NCI-H82 (cell line): ENCODE results near the gene ARNT2.
"Not testable (repeated sequence)": the region's sequence is repeated elsewhere in the genome, so short reads cannot be mapped to it uniquely, and the experiment has no call there.

Experiments
- DNase-seq: peaks from one replicate; lab custom pipeline; 2025; lab: John Stamatoyannopoulos, UW

ARNT2 gene

DNA sequence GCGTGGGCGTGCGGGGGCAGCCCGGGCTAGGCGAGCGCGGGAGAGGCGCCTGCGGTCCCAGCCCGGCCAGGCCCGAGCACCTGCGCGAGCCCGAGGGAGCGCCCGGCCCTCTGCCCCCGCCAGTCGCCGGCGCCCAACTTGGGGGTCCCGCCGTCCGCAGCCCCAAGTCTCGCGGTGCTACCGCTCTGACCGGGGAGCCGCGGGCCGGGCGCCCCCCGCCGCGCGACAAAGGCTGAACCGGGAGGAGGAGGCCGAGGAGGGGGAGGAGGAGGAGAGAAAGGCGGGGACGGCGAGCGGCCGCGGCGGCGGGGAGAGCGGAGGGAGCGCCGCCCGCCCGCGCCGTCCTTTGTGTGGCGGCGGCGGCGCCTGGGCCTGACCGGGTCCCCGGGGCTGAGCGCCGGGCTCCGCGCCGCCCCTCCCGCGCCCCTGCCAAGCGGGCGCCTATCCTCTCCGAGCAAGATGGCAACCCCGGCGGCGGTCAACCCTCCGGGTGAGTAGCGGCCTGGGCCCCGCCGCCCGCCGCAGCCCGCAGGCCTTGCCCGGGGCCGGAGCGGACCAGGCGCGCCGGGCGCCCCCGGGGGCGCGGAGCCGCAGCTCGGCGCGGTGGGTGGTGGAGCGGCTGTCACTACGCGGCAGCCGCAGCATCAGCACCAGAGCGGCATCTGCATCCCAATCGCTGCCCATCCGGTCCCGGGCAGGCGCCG, at the start of gene ARNT2:
TSS of gene ARNT2 (plus strand) at position 326 of the 704 bp plus-strand sequence. CDS start at position 460, 134 bp downstream.
- DNase-seq = peak; percentile 39

DNA sequence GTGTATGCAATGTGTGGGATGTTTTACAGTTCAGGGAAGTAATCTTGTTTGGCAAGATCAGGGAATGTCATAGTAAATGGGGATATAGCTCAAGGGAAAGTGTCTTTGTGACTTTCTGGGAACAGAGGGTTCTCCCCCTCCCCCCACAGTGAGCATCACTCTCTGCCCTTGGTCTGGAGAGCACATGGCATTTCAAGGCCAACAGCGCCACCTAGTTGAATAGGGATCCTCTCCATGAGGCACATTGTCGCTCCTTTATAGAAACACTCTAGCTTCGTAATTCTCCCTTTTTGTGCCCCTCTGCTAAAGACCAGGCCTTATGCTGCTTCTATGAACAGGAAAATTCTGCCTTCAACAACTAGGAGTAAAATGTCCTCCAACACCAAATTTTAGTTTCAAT, 37.1 kb upstream of the ARNT2 start:
- DNase-seq = peak; percentile 84

DNA sequence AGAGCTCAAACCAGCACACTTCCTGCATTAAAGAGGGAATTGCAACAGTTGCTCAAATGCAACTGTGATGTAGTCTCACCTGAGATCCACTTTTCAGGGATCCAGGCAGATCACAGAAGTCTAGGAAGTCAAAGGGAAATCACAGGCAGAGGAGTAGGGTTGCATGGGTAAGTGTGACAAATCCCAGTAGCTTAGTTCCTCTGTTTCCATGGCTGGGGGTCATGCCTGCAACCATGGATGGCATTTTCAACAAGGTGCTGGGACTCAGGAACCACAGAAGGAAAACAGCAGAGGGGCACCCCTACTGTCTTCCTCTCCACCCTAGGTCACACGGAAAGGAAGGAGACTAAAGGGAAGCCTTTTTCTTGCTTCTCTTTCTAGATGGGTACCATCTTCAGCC, 36.5 kb upstream of the ARNT2 start:
- DNase-seq = no peak

- DNase-seq = no peak
Measured at GRCh38 chr15:80371924-80372323, 32.3 kb upstream of the ARNT2 start.

- no peak for DNase-seq
Measured at GRCh38 chr15:80374441-80374840, 29.7 kb upstream of the ARNT2 start.

- DNase-seq = no peak
Measured at GRCh38 chr15:80375968-80376891, 28.0 kb upstream of the ARNT2 start.

DNA sequence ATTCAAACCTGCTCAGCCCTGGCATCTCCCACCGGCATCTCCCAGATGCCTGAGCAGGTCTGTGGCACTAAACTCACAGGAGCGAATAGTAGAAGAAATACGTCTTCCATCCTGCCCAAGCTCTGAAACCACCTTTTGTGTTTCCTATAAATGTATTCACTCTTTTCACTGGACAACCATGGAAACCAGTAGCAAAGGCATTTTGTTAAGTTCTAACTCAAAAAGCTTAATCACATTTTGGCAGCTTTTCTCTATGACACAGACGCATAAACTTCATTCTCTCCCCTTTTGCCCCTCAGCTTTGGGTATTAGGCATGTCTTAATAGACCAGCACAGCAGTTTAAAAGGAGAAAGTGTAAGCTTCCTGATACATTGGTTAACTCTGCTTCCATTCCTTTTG, 24.5 kb upstream of the ARNT2 start:
- no peak for DNase-seq

- no peak for DNase-seq
Measured at GRCh38 chr15:80380154-80380553, 24.0 kb upstream of the ARNT2 start.

DNA sequence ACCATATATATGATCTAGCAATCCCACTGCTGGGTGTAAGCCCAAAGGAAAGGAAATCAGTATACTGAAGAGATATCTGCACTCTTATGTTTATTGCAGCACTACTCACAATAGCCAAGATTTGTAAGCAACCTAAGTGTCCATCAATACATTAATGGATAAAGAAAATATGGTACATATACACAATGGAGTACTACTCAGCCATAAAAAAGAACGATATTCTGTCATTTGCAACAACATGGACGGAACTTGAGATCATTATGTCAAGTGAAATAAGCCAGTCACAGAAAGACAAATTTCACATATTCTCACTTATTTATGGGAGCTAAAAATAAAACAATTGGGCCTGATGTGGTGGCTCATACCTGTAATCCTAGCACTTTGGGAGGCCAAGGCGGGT, 21.9 kb upstream of the ARNT2 start:
- no peak for DNase-seq

GRCh38 chr15:80384432-80384831, 19.8 kb upstream of the ARNT2 start:
- DNase-seq = no peak

GRCh38 chr15:80386151-80386550, 18.0 kb upstream of the ARNT2 start:
- DNase-seq = no peak

- DNase-seq = peak; percentile 4
Measured at GRCh38 chr15:80388326-80388725, 15.9 kb upstream of the ARNT2 start.

DNA sequence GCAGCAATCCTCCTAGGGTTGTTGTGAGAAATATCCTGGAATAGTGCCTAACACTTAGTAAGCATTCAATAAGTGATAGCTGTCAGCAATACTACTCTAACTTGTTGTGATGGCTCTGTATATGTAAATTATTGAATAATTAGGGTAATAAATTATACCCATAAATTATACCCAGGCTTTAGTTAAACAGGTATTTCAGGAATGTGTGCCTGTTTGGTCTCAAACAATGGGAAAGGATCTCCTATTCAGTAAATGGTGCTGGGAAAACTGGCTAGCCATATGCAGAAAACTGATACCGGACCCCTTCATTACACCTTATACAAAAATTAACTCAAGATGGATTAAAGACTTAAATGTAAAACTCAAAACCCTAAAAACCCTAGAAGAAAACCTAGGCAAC, 14.8 kb upstream of the ARNT2 start:
- DNase-seq = no peak

- DNase-seq = not testable (repeated sequence)
Measured at GRCh38 chr15:80390942-80391341, 13.2 kb upstream of the ARNT2 start.

GRCh38 chr15:80395616-80396015, 8.6 kb upstream of the ARNT2 start:
- DNase-seq = no peak

GRCh38 chr15:80396096-80396495, 8.1 kb upstream of the ARNT2 start:
- DNase-seq = no peak

DNA sequence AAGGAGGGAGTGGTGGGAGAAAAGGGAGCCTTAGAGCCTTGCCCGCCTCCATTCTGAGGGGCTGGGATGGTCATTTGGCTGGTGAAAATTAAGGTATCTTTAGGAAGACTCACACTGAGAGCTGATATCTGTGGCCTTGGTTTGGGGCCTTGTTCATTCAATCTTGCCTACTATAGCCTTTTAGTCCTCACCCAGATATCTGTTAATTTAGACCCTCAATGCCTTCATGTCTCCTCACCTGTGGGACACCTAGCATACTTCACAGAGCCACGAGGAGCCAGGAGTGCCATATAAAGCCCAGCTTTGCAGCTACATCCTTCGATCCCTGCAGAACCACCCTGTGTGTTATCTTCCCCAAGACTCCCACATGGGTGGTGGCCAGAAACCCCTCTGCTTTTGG, 4.7 kb upstream of the ARNT2 start:
- no peak for DNase-seq

DNA sequence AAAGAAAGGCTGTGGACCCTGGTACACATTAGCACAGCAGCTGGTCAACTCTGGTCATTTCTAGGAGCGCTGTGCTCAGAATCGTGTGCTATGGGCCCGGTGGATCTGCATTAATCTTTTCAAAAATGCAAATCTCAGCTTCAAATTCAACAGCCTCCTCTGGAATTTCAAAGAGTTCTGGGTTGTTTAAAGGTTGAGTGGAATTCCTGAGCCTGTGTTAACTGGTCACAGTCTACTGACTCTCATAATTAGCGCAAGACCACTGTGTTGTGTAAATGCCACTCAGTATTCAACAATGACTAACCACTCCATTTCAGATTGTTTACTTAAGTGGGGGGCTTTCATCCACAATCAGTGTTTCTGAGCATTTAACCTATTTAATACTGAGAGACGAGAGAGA, 2.7 kb upstream of the ARNT2 start:
- no peak for DNase-seq

GRCh38 chr15:80402339-80402738, 1.8 kb upstream of the ARNT2 start:
- DNase-seq = no peak

DNA sequence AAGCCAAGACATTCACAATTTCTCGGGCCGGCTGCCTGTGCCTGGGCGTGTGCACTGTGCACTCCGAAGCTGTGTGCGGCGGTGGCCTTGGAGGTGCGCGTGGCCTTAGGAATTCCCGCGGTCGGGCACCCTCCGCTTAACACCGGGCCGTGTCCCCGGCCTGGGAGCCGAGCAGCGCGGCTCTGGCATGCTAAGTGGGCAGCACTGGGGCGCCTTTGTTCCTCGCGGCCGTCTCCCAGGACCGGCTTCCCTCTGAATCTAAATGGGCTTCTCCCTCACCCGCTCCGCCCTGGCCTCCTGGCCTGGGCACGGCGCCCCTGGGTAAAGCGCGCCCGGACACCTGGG, 498 bp upstream of the ARNT2 start:
- DNase-seq = peak; percentile 25

GRCh38 chr15:80404761-80405553, 775 bp downstream of the ARNT2 start:
- DNase-seq = peak; percentile 23

DNA sequence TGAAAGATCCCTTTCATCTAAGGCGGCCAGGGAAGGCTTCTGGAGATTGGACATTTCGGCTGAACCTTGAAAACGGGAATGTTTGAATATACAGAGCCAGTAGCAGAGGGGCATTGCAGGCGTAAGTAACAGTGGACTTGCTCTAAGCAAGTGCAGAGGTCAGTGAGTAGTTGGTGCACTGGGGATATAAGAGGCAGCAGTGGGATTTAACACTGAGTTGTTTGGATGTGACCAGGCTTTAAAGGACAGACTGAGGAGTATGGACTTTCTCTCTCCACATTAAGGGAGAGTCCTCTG, 1.3 kb downstream of the ARNT2 start:
- no peak for DNase-seq

GRCh38 chr15:80405970-80406369, 1.8 kb downstream of the ARNT2 start:
- DNase-seq = no peak
